EH (cell line): ENCODE results near the gene TBC1D8.
"Not testable (repeated sequence)": the region's sequence is repeated elsewhere in the genome, so short reads cannot be mapped to it uniquely, and the experiment has no call there.

Experiments used
- DNase-seq: peaks from one replicate; pipeline ENCODE4 v3.0.0-alpha.2; 2015; ENCODE audit warnings: low read depth

The TBC1D8 gene

GRCh38 chr2:101151146-101151858, at the start of gene TBC1D8:
Gene TBC1D8, minus strand, starts transcription at chr2:101151382. Its CDS starts 129 bp downstream, at chr2:101151253.
- DNase-seq = peak; percentile 84

GRCh38 chr2:101200676-101201075, 49.5 kb upstream of the TBC1D8 start:
- DNase-seq = peak; percentile 40

- DNase-seq = peak; percentile 45
Observed at GRCh38 chr2:101199251-101199791, 48.1 kb upstream of the TBC1D8 start.

GRCh38 chr2:101197814-101198213, 46.6 kb upstream of the TBC1D8 start:
- DNase-seq = no peak

GRCh38 chr2:101197215-101197745, 46.1 kb upstream of the TBC1D8 start:
- peak; percentile 25 for DNase-seq

- no peak for DNase-seq
Observed at GRCh38 chr2:101195871-101196661, 44.9 kb upstream of the TBC1D8 start.

GRCh38 chr2:101193033-101193626, 41.9 kb upstream of the TBC1D8 start:
- no peak for DNase-seq

GRCh38 chr2:101190747-101191516, 39.8 kb upstream of the TBC1D8 start:
- peak; percentile 13 for DNase-seq

GRCh38 chr2:101188683-101189405, 37.7 kb upstream of the TBC1D8 start:
- DNase-seq = peak; percentile 57

- DNase-seq = no peak
Observed at GRCh38 chr2:101187131-101187530, 35.9 kb upstream of the TBC1D8 start.

GRCh38 chr2:101185656-101186055, 34.5 kb upstream of the TBC1D8 start:
- DNase-seq = no peak

- no peak for DNase-seq
Observed at GRCh38 chr2:101185085-101185484, 33.9 kb upstream of the TBC1D8 start.

GRCh38 chr2:101179982-101180381, 28.8 kb upstream of the TBC1D8 start:
- no peak for DNase-seq

- no peak for DNase-seq
Observed at GRCh38 chr2:101176803-101177202, 25.6 kb upstream of the TBC1D8 start.

- peak; percentile 19 for DNase-seq
Observed at GRCh38 chr2:101175991-101176390, 24.8 kb upstream of the TBC1D8 start.

GRCh38 chr2:101173707-101174295, 22.6 kb upstream of the TBC1D8 start:
- no peak for DNase-seq

GRCh38 chr2:101169822-101170221, 18.6 kb upstream of the TBC1D8 start:
- not testable (repeated sequence) for DNase-seq

- DNase-seq = no peak
Observed at GRCh38 chr2:101168706-101169105, 17.5 kb upstream of the TBC1D8 start.

GRCh38 chr2:101167532-101167931, 16.4 kb upstream of the TBC1D8 start:
- not testable (repeated sequence) for DNase-seq

GRCh38 chr2:101164021-101164420, 12.8 kb upstream of the TBC1D8 start:
- no peak for DNase-seq
